GM12801 (cell line): Measurements from ENCODE around the gene SMIM26.

ENCODE experiments used
- CTCF ChIP-seq: IDR thresholded peaks from one replicate; pipeline ENCODE4 v1.5.1; 2011; ENCODE audit warnings: control low read depth; ENCODE audit not compliant: insufficient read length; ENCODE audit errors: extremely low read depth

SMIM26 gene

GRCh38 chr20:18553746-18554145, 13.5 kb upstream of the SMIM26 start:
- TF ChIP-seq CTCF, result no peak

DNA sequence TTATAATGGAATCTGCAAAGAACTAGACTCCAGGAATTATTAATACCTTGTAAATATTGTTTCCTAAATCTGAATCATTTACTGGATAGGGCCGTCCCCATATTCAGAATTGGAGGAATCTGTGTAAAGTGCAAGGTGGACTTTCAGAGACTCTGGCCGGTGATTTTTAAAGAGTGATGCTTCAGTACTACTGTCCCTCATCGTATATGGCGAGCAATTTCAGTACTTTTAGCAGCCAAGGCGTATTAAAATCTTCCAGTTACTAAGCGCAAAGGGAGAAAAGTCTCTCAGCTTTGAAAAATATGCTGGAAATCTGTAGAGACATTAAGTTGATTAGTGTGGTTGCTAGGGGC, 483 bp downstream of the SMIM26 start:
- TF ChIP-seq CTCF, result no peak

- no peak for TF ChIP-seq CTCF
These were observed 3.8 kb downstream of the SMIM26 start for GRCh38 chr20:18571009-18571408.

GRCh38 chr20:18571578-18571977, 4.3 kb downstream of the SMIM26 start:
- TF ChIP-seq CTCF, result no peak

- no peak for TF ChIP-seq CTCF
These were observed 10.7 kb downstream of the SMIM26 start for GRCh38 chr20:18577942-18578341.

DNA sequence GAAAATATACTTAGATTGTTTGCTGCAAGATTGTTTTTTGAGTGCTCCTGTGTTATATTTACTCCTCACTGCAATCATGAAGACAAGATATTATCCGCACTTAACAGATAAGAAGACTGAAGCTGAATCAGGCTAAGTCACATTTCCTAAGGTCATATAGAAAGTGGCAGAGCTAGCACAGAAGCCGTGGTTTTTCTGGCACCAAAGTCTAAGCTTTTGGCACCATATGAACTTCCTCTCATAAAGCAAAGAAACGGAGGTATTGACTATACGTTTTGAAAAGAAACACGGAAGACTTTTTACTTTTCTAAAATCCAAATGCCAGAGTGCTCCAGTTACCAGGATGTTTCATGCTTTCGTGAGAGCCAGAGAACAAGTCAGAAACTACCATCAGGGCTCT, 11.3 kb downstream of the SMIM26 start:
- no peak for TF ChIP-seq CTCF

GRCh38 chr20:18580012-18580411, 12.8 kb downstream of the SMIM26 start:
- no peak for TF ChIP-seq CTCF

DNA sequence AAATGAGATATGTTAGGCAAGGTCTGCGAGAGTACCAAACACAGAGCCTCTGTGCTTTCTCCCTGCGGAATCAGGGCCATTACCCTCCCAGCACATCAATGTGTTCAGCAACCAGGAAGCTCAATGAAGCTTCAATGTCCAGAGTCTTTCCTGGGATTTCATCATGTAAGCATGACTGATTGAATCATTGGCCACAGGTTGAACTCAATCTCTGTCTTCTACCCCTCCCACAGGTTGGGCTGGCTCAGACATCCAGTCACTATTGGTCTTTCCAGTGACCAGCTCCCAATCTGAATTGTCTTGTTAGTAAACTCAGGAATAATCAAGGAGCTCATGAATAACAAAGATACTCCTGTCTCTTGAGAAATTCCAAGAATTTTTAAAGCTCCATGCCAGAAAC, 17.9 kb downstream of the SMIM26 start:
- TF ChIP-seq CTCF, result no peak
